Lung (tissue), 12 donors: ENCODE results near the gene ATP5PD. TPM values are rescaled to one million over a fixed set of nuclear protein-coding genes. Genes with fewer than 3 reads are reported as not detected.

Source experiments
- ATAC-seq: fragments of 200-7000 bp; cut with Tn5 transposase; one replicate; pipeline ENCODE4 v1.9.1; 2020; ENCODE audit warnings: moderate number of reproducible peaks; ENCODE audit not compliant: insufficient read depth, low FRiP score
- DNase-seq, 3 donors: peaks; one replicate each; pipeline ENCODE4 v3.0.0-alpha.2; 2013 to 2017
- H3K27ac ChIP-seq, 2 donors: one replicate each; pipeline ENCODE4 v1.5.1; 2013; ENCODE audit warnings: mild to moderate bottlenecking in 2 of 2, moderate library complexity in 2 of 2, control low read depth in 1 of 2, inconsistent platforms in 1 of 2, low read depth in 1 of 2, low read length in 1 of 2
- H3K27me3 ChIP-seq, 3 donors: one replicate each; pipeline ENCODE4 v1.5.1; 2013; ENCODE audit warnings: low read length in 2 of 3; ENCODE audit not compliant: control insufficient read depth in 3 of 3, insufficient read depth in 3 of 3
- H3K36me3 ChIP-seq, 4 donors: one replicate each; pipeline ENCODE4 v1.5.1; 2013; ENCODE audit warnings: low read length in 4 of 4, mild to moderate bottlenecking in 1 of 4, moderate library complexity in 1 of 4; ENCODE audit not compliant: control insufficient read depth in 4 of 4, insufficient read depth in 4 of 4
- H3K4me1 ChIP-seq, 5 donors: one replicate each; pipeline ENCODE4 v1.5.1; 2013; ENCODE audit warnings: low read length in 5 of 5, mild to moderate bottlenecking in 2 of 5, moderate library complexity in 1 of 5; ENCODE audit not compliant: control insufficient read depth in 5 of 5, insufficient read depth in 5 of 5
- H3K4me3 ChIP-seq: one replicate; pipeline ENCODE4 v1.5.1; 2013; ENCODE audit warnings: mild to moderate bottlenecking, control low read depth, moderate library complexity
- H3K9ac ChIP-seq, 2 donors: one replicate each; pipeline ENCODE4 v1.5.1; 2013; ENCODE audit warnings: low read length in 2 of 2, control low read depth in 1 of 2; ENCODE audit not compliant: insufficient read depth in 1 of 2
- H3K9me3 ChIP-seq, 4 donors: one replicate each; pipeline ENCODE4 v1.5.1; 2013; ENCODE audit warnings: low read length in 3 of 4, mild to moderate bottlenecking in 1 of 4, moderate library complexity in 1 of 4; ENCODE audit not compliant: control insufficient read depth in 4 of 4, insufficient read depth in 3 of 4
- WGBS, 2 donors: extraction: QIAGEN DNeasy Blood & Tissue Kit; methylation state at CpG; one replicate each; pipeline ENCODE4 v1.1.7; 2013; 5-methylcytosine and 5-hydroxymethylcytosine counted together
- polyA plus RNA-seq, 2 donors: library from polyadenylated mRNA; stranded (reverse); fragments of 200-250 nt; gene quantifications; one replicate each; pipeline ENCODE4 v1.2.1, GENCODE V29; 2013
- total RNA-seq, 2 donors: library from RNA; depleted of rRNA in 1 of 2; stranded (reverse); fragments of >200 nt in 1 of 2; gene quantifications; one replicate each; pipeline ENCODE4 v1.2.1, GENCODE V29; 2014 to 2021
- TF ChIP-seq, protein P1 (sequence below): IDR thresholded peaks from 2 replicates; pipeline ENCODE4 v1.5.1; 2012; ENCODE audit warnings: mild to moderate bottlenecking; ENCODE audit errors: control extremely low read depth, extremely low read depth
- donor health status: control.
- donor health status: control.
- donor health status: Bipolar disorder and iron deficiency.
- donor health status: healthy.
- donor health status: DM: yes; HTN: yes; CAD: no.

The ATP5PD gene
- total and polyA plus RNA-seq, 4 donors = 110 to 736 (median 257) TPM

DNA sequence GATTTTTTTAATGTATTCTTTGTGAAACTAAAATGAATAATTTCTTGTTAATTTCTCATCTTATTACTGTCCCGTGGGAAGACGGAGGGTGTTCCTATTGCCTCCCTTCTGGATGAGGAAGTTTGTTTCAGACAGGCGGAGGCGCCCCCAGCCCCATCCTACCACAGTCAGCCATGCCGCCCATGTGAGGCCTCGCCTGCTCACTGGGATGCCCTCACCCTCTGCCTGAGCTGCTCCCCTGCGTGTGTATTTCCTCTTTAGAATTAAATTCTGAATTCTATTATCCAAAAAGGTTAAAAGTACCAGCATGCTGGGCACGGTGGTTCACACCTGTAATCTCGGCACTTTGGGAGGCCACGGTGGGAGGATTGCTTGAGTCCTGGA is 14.3 kb upstream of the ATP5PD start:
- no peak for DNase-seq
- peaks cover 2 to 44% (median 34%) of the 10 kb centered on the region in 4 donors for H3K36me3 ChIP-seq
- ATAC-seq = no peak
- H3K27ac ChIP-seq = no peak overlapping the region
- H3K4me3 ChIP-seq = no peak overlapping the region
- H3K9me3 ChIP-seq = peaks cover 0 to 3% (median 0%) of the 10 kb centered on the region in 4 donors
- TF ChIP-seq, protein P1, sequence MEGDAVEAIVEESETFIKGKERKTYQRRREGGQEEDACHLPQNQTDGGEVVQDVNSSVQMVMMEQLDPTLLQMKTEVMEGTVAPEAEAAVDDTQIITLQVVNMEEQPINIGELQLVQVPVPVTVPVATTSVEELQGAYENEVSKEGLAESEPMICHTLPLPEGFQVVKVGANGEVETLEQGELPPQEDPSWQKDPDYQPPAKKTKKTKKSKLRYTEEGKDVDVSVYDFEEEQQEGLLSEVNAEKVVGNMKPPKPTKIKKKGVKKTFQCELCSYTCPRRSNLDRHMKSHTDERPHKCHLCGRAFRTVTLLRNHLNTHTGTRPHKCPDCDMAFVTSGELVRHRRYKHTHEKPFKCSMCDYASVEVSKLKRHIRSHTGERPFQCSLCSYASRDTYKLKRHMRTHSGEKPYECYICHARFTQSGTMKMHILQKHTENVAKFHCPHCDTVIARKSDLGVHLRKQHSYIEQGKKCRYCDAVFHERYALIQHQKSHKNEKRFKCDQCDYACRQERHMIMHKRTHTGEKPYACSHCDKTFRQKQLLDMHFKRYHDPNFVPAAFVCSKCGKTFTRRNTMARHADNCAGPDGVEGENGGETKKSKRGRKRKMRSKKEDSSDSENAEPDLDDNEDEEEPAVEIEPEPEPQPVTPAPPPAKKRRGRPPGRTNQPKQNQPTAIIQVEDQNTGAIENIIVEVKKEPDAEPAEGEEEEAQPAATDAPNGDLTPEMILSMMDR = no peak
- no peak overlapping the region for H3K9ac ChIP-seq
- H3K27me3 ChIP-seq = no peaks in the 10 kb centered on the region
- WGBS, 2 donors = 91 to 95% methylated on average over 10 of the region's 10 CpGs
- H3K4me1 ChIP-seq = peaks cover 0 to 5% (median 0%) of the 10 kb centered on the region in 5 donors

DNA sequence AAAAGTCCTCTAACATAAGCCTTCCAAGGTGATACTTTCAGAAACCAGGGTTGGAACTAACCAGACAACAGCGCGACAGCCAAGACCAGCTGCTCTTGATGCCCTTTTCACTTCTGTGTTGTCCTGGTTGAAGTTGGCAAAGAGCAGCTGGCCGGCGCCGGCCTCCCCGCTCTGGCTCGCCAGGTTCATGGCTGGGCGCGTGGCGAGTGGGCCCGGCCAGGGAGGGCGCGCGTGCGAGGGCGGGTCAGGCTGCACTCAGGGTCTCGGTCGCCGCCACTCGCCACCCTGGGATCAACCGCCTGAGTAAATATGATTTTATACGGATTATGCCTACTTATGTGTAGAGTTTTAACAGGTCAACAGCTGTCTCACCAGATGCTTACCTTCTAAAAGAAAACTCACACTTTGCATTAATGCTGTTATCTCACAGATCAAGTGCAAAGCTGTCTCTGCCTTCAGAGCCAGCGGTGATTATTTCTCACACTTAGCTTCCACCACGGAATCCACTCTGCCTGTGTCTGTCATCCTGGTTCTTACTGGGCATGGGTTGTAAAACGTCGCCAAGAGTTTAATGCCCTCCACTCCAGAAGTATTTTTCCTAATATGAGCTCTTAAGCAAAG is 13.8 kb upstream of the ATP5PD start:
- no peak overlapping the region for H3K9ac ChIP-seq
- no peak for DNase-seq
- no peak overlapping the region for H3K4me3 ChIP-seq
- H3K9me3 ChIP-seq = peaks cover 0 to 3% (median 0%) of the 10 kb centered on the region in 4 donors
- H3K27ac ChIP-seq = peak overlapping the region in 1 of 2 donors; percentile 69
- TF ChIP-seq, protein P1 = no peak
- peaks cover 2 to 44% (median 35%) of the 10 kb centered on the region in 4 donors for H3K36me3 ChIP-seq
- ATAC-seq = no peak
- H3K4me1 ChIP-seq = peaks cover 0 to 5% (median 0%) of the 10 kb centered on the region in 5 donors
- H3K27me3 ChIP-seq = no peaks in the 10 kb centered on the region
- 93 to 96% methylated on average over 26 of the region's 26 CpGs for WGBS, 2 donors

DNA sequence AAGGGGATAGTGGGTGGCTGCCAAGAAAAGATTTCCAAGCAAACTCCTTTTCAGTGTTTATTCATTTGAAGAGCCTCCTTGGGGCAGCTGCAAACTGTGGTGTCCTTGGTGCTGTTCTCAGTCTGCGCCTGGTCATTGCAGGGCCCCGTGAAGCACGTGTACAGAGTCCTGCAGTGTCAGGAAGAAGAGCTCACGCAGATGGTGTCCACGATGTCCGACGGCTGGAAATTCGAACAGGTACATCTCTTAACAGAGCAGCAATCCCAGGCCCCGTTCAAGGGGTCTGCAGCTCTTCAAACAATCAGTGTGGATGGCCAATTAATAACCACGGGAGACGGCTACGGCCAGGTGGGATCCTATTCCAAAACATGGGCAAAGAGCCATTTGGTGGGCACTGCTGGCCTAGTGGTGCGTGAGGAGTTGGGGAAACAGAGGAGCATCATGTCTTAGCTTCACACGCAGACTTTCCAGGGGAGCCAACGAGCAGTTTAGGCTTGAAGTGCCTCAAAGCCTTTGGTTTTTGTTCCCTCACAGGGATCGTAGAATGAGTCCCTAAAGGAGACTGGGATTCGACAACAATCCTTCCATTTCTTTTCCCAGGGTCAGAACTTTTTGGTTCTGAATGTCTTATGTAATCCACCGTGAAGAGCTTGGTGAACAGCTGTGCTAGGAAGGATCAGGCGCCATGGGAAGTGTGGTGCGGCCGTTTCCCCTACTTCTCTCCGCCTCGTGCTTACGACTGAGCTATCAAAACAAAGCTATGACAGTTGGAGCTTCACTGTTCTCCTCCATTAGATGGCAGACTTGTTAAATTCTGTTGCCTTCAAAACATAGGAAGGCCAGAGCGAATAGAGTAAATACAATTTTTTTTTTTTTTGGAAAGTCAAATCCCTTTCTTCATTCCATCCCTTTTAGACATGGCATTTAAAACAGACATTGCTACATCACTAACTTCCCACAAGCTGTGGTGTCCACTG is 12.9 kb upstream of the ATP5PD start:
- DNase-seq (peak; percentile 35 to 86 (median 81)), ATAC-seq (peak; percentile 43)
- Histone ChIP-seq H3K27me3 (no peaks in the 10 kb centered on the region), H3K9ac (no peak overlapping the region), H3K36me3 (peaks cover 2 to 38% (median 32%) of the 10 kb centered on the region in 4 donors), H3K27ac (peak overlapping the region in 1 of 2 donors; percentile 50), H3K9me3 (peaks cover 0 to 3% (median 0%) of the 10 kb centered on the region in 4 donors), H3K4me1 (peaks cover 0 to 5% (median 0%) of the 10 kb centered on the region in 5 donors), H3K4me3 (no peak overlapping the region)
- WGBS, 2 donors = 57 to 64% methylated on average over 25 of the region's 25 CpGs
- TF ChIP-seq, protein P1 = peak; percentile 31
